ENCODE data around the gene ARID4B.

- no peak for TF ChIP-seq CTCF (IDR thresholded peaks at IDR 0.05 in 4 of 5, conservative IDR thresholded peaks at IDR 0.05 in 1 of 5)
- no peak for TF ChIP-seq POLR2A (IDR thresholded peaks at IDR 0.05)
These were observed 191.9 kb downstream of the ARID4B start for GRCh38 chr1:235136111-235136510.
